Measurements from ENCODE around the gene HMGCL.

DNA sequence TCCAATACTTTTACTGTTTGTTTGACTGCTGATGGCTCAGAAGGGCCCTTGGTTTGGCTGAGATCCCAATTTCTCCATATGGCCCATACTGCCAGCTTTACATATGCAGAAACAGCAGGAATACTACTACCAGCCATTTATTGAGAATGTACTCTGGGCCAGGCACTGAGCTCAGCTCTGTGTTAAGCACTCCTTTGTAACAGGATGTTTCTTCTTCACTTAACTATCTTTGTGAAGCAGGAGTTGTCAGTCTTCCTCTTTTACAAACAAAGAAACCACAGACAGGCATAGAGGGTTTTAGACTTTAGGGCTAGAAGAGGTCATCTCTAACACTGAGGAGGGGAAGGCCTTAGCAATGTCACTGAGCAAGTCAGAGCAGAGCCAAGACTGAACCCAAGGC, 8.3 kb downstream of the HMGCL start:
- TF ChIP-seq, protein P1, sequence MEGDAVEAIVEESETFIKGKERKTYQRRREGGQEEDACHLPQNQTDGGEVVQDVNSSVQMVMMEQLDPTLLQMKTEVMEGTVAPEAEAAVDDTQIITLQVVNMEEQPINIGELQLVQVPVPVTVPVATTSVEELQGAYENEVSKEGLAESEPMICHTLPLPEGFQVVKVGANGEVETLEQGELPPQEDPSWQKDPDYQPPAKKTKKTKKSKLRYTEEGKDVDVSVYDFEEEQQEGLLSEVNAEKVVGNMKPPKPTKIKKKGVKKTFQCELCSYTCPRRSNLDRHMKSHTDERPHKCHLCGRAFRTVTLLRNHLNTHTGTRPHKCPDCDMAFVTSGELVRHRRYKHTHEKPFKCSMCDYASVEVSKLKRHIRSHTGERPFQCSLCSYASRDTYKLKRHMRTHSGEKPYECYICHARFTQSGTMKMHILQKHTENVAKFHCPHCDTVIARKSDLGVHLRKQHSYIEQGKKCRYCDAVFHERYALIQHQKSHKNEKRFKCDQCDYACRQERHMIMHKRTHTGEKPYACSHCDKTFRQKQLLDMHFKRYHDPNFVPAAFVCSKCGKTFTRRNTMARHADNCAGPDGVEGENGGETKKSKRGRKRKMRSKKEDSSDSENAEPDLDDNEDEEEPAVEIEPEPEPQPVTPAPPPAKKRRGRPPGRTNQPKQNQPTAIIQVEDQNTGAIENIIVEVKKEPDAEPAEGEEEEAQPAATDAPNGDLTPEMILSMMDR (conservative IDR thresholded peaks at IDR 0.05): no peak
- no peak for TF ChIP-seq ZFX (IDR thresholded peaks at IDR 0.05)
